Thyroid gland (tissue), 4 donors: ENCODE results near the gene SH2D3C.

ENCODE experiments used
- POLR2A ChIP-seq, 2 donors: fragments of 450-650 bp; IDR thresholded peaks; one replicate each; pipeline ENCODE4 v1.6.1; 2017; ENCODE audit warnings: antibody characterized with exemption in 2 of 2, mild to moderate bottlenecking in 2 of 2, moderate library complexity in 1 of 2
- TF ChIP-seq, protein P1 (sequence below), 6 experiments: fragments of 200-600 bp in 3 of 6; fragments of 450-650 bp in 3 of 6; sonication (generic) in 3 of 6; IDR thresholded peaks; one replicate each; pipeline ENCODE4 v1.5.1; 2016 to 2019; ENCODE audit warnings: antibody characterized with exemption in 6 of 6, mild to moderate bottlenecking in 2 of 6, inconsistent platforms in 1 of 6, moderate library complexity in 1 of 6

DNA sequence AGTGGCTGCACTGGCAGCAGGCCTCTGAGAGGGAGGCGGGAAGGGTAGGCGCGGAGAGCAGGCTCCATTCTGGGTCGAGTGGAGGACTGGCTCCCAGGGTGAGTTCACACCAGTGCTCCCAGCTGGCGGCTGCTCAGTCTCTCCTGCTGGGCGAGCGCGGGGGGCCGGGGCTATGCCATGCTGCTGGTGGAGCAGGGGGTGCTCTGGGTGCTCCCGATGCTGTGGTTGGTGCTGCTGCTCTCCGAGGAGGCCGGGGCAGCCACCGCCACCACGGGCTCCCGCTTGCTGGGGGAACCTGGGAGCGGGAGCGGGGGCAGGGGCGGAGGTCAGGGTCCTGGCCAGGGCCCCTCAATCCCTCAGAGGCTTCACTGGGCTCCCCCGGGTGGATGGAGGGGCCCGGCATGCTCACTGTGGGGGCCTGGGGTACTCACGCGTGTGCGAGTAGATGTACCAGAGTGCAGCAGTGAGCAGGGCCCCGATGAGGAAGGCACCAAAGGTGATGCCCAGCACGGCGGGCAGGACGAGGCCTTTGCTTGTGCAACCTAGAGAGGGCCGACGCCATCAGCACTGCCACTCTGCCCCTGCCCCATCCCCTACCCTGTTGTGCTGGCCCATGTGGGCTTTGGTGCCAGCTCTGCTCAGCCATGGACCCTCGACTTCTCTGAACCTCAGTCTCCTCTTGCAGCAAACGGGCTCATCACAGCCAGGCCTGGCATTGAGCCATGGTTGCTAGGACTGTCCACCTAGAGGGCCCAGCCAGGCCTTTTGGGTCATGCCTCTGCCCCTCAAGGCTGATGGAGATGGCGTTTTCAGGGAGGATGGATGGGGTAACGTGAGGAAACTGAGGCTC lies 37.3 kb upstream of the SH2D3C start:
- TF ChIP-seq, protein P1, sequence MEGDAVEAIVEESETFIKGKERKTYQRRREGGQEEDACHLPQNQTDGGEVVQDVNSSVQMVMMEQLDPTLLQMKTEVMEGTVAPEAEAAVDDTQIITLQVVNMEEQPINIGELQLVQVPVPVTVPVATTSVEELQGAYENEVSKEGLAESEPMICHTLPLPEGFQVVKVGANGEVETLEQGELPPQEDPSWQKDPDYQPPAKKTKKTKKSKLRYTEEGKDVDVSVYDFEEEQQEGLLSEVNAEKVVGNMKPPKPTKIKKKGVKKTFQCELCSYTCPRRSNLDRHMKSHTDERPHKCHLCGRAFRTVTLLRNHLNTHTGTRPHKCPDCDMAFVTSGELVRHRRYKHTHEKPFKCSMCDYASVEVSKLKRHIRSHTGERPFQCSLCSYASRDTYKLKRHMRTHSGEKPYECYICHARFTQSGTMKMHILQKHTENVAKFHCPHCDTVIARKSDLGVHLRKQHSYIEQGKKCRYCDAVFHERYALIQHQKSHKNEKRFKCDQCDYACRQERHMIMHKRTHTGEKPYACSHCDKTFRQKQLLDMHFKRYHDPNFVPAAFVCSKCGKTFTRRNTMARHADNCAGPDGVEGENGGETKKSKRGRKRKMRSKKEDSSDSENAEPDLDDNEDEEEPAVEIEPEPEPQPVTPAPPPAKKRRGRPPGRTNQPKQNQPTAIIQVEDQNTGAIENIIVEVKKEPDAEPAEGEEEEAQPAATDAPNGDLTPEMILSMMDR (IDR thresholded peaks at IDR 0.05): no peak
- no peak for TF ChIP-seq POLR2A (IDR thresholded peaks at IDR 0.05)
